Mesothelial cell of epicardium (in vitro differentiated cells): ENCODE results near the gene HDAC4. TPM values are rescaled to one million over a fixed set of nuclear protein-coding genes. Genes with fewer than 3 reads are reported as not detected.

Experiments
- DNase-seq, 2 experiments: peaks; one replicate each; pipeline ENCODE4 v3.0.0; 2021; ENCODE audit warnings: low spot score in 2 of 2; ENCODE audit not compliant: unreplicated experiment in 2 of 2
- H3K27ac Mint-ChIP-seq: 2 replicates; pipeline ENCODE4 v1.8.0; 2021; ENCODE audit warnings: mixed read lengths
- H3K27me3 Mint-ChIP-seq: 2 replicates; pipeline ENCODE4 v1.8.0; 2021; ENCODE audit warnings: low read depth, mixed read lengths
- H3K36me3 Mint-ChIP-seq: 2 replicates; pipeline ENCODE4 v1.8.0; 2021; ENCODE audit warnings: mixed read lengths
- H3K4me1 Mint-ChIP-seq: 2 replicates; pipeline ENCODE4 v1.8.0; 2021; ENCODE audit warnings: mixed read lengths
- H3K4me3 Mint-ChIP-seq: 2 replicates; pipeline ENCODE4 v1.8.0; 2021; ENCODE audit warnings: mild to moderate bottlenecking, moderate library complexity, mixed read lengths
- H3K9me3 Mint-ChIP-seq: 2 replicates; pipeline ENCODE4 v1.8.0; 2021; ENCODE audit warnings: mixed read lengths
- total RNA-seq: library from RNA; stranded (reverse); gene quantifications from 3 replicates; pipeline ENCODE4 v1.2.1, GENCODE V29; 2021
- TF ChIP-seq, protein P1 (sequence below): fragments of 200-600 bp; sonication (generic); IDR thresholded peaks from one replicate; pipeline ENCODE4 v1.5.0; 2021; ENCODE audit warnings: antibody characterized with exemption; ENCODE audit not compliant: unreplicated experiment

HDAC4 gene
- total RNA-seq, 1 donor from 2014 or later: 59.2 TPM

DNA sequence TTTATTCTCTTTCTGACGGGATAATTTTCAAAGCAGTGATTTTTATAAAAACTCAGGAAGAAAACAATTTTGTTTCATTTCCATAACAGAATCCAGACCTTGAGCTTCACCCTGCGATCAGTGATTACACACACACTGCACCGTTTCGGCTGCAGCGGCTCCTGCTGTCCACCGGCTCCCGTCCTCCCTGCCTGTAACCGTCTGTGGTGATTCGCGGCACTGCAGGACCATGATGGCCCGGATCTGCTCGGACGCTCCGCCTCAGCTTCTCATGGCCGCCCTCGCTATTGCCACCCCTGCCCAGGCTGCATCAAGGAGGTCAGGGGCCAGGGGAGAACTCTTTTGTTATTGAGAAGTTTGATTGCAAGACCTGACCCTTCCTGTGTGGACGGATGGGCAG, 306.9 kb downstream of the HDAC4 start:
- TF ChIP-seq, protein P1, sequence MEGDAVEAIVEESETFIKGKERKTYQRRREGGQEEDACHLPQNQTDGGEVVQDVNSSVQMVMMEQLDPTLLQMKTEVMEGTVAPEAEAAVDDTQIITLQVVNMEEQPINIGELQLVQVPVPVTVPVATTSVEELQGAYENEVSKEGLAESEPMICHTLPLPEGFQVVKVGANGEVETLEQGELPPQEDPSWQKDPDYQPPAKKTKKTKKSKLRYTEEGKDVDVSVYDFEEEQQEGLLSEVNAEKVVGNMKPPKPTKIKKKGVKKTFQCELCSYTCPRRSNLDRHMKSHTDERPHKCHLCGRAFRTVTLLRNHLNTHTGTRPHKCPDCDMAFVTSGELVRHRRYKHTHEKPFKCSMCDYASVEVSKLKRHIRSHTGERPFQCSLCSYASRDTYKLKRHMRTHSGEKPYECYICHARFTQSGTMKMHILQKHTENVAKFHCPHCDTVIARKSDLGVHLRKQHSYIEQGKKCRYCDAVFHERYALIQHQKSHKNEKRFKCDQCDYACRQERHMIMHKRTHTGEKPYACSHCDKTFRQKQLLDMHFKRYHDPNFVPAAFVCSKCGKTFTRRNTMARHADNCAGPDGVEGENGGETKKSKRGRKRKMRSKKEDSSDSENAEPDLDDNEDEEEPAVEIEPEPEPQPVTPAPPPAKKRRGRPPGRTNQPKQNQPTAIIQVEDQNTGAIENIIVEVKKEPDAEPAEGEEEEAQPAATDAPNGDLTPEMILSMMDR: no peak
- no peaks in the 10 kb centered on the region for H3K9me3 Mint-ChIP-seq
- H3K4me3 Mint-ChIP-seq: no peak overlapping the region
- H3K27ac Mint-ChIP-seq: peak overlapping the region; percentile 56
- H3K36me3 Mint-ChIP-seq: peaks cover 4% of the 10 kb centered on the region
- H3K4me1 Mint-ChIP-seq: peaks cover 10% of the 10 kb centered on the region
- no peak for DNase-seq
- H3K27me3 Mint-ChIP-seq: no peaks in the 10 kb centered on the region

DNA sequence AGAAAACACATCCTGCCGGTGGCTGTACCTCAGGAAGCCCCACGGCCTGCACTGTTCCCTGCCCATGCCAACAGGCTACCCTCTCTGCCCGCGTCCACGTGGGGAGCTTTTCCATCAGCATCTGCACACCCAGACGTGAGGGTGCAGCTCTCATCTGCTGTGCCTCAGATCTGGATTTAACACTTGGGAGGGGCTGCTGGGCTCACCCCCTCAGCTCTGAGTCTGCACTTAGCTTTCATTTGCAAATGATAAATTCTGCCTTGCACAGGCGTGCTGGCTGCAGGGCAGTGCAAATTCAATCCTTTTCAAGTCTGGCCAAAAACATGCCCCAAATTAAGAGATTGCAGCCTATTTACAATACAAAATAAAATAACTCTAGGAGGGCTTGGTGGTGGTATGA, 307.3 kb downstream of the HDAC4 start:
- H3K27me3 Mint-ChIP-seq: no peaks in the 10 kb centered on the region
- H3K4me1 Mint-ChIP-seq: peaks cover 10% of the 10 kb centered on the region
- H3K27ac Mint-ChIP-seq: no peak overlapping the region
- H3K36me3 Mint-ChIP-seq: peaks cover 5% of the 10 kb centered on the region
- no peak for DNase-seq
- no peaks in the 10 kb centered on the region for H3K9me3 Mint-ChIP-seq
- TF ChIP-seq, protein P1: no peak
- H3K4me3 Mint-ChIP-seq: no peak overlapping the region

DNA sequence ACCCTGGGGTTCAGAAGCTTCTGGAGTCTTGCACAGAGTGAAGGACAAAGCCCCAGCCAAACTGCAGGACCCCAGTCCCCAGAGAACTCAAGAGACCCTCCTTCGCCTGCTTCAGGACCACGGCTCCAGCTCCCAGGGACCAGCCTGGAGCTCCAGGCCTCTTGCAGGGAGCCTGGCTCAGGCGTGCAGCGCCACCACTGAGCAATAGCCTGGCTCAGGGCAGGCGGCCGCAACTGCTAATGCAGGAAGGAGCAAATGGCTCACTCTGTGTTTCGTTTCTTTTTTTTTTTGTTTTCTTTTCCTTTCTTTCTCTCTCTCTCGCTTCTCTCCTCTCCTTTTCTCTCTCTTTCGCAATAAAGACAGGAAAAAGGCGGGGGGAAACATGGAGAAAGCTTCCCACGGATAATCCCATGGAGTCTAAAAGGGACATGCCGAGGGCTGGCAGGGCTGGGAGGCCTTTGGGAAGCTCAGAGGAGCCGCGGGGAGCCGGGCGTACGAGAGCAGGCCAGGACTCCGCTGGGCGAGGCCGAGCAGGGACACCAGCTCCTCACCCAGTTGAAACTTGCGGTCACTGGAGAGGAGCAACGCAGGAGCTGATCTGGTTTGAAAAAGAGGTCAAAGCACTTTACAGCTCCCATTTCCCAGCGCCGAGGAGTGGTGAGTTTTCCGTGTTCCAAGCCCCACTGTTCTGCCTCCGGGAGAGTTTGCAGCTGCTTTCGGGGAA, 308.1 kb downstream of the HDAC4 start:
- Mint-ChIP-seq H3K27me3 (no peaks in the 10 kb centered on the region), H3K9me3 (no peaks in the 10 kb centered on the region), H3K4me3 (no peak overlapping the region), H3K36me3 (peaks cover 7% of the 10 kb centered on the region), H3K27ac (no peak overlapping the region), H3K4me1 (peaks cover 10% of the 10 kb centered on the region)
- TF ChIP-seq, protein P1: no peak
- no peak for DNase-seq

DNA sequence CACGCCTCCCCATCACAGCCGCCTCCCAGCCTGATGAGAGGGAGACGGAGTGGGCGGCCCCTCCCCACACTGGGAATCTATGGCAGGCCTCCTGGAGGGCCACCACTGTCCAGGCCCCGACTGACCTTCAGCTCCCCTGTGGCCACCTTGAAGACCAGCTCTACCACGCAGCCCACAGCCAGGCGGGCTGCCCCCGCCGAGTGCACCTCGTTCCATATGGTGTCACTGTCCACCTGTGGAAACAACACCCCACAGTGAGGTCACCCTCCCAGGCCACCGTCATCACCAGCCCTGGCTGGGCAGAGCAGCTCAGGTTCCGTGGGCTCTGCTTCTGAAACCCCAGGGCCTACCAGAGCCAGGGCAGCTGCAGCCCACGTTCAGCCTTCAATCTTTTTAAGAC, 310.9 kb downstream of the HDAC4 start:
- no peak overlapping the region for H3K4me3 Mint-ChIP-seq

DNA sequence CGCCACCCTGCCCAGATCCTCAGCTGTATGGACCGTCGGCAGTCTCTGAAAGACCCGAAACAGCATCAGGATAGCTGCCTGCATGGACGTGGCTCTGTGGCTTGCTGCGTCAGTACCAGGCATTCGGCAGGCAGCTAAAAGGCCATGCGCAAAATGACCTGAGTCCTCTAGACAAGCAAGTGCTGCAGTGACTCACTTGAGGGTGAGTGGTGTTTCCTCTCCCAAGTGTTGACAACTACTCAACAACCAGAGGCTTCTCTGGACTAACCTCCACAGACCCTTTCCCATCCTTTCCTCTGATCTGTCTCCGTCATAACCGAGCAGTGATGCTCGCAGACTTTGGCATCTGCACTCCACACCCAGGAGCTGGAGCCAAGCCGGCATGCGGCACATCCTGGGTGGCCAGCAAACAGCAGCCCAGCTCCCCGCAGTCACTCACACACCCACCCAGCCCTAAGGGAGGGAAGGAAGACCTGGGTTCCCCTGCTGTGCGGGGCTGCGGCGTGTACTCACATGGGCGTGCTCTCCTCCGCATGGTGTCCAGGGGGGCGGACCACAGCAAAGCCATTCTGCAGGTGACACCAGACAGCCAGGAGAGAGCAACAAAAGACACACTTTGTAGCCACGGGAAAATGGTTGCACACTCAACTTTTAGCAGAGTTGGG, 313.6 kb downstream of the HDAC4 start:
- Mint-ChIP-seq H3K4me1 (peaks cover 3% of the 10 kb centered on the region), H3K4me3 (no peak overlapping the region), H3K36me3 (peaks cover 7% of the 10 kb centered on the region), H3K27me3 (no peaks in the 10 kb centered on the region), H3K27ac (no peak overlapping the region), H3K9me3 (no peaks in the 10 kb centered on the region)
- no peak for DNase-seq
- TF ChIP-seq, protein P1: no peak

More for the DNA sequence above, 310.9 kb downstream of the HDAC4 start:
- Mint-ChIP-seq H3K27me3 (no peaks in the 10 kb centered on the region), H3K27ac (no peak overlapping the region), H3K36me3 (peaks cover 7% of the 10 kb centered on the region), H3K4me1 (peaks cover 10% of the 10 kb centered on the region), H3K9me3 (no peaks in the 10 kb centered on the region)
- DNase-seq: no peak
- TF ChIP-seq, protein P1: no peak
